Hepatocyte (in vitro differentiated cells): ENCODE results near the gene PHYKPL.

ENCODE experiments used
- EZH2 ChIP-seq: fragments of 200-600 bp; sonication (generic); IDR thresholded peaks from 2 replicates; pipeline ENCODE4 v1.6.1; 2016; ENCODE audit warnings: antibody characterized with exemption, mild to moderate bottlenecking, borderline replicate concordance
- EZH2phosphoT487 ChIP-seq: fragments of 200-600 bp; sonication (generic); IDR thresholded peaks from one replicate; pipeline ENCODE4 v1.6.1; 2018; ENCODE audit warnings: antibody characterized with exemption, mild to moderate bottlenecking, low read depth, moderate library complexity; ENCODE audit not compliant: unreplicated experiment, severe bottlenecking
- TF ChIP-seq, protein P1 (sequence below): fragments of 200-600 bp; sonication (generic); IDR thresholded peaks from 2 replicates; pipeline ENCODE4 v1.5.1; 2016; ENCODE audit warnings: antibody characterized with exemption, mild to moderate bottlenecking; ENCODE audit not compliant: poor library complexity

DNA sequence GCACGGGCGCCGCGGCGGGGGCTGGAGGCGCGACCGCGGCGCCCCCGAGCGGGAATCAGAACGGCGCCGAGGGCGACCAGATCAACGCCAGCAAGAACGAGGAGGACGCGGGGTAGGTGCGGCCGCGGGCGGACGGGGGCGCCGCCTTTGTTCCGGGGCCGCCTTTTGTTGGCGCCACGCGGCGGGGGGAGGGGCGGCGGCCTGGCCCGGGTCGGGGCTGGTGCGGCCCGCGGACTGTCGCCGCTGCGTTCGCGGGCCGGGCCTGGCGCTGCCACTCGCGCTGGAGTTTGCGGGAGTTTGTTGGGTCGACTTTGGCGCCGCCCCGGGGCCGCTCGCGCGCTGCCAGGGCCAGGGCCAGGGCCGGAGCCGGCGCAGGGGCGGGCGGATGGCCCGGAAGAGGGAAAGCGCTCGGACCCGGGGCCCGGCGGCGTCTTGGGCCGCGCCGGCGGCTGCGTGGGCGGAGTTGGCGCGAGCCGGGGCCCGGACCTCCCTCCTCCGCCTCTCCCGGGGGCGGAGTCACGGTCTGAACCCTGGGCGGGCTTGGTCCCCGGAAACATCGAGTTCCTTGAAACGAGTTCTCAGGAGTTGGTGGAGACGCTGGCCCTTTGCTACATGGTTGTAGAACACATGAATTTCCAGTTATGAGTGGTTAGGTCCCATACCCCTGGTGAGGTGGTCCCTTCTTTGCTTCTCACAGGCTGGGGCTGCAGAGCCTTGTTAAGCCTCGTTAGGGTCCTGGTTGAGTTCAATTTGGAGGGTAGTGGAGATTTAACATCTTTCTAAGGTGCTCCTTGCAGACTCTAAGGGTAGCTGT is 27.5 kb downstream of the PHYKPL start:
- TF ChIP-seq, protein P1, sequence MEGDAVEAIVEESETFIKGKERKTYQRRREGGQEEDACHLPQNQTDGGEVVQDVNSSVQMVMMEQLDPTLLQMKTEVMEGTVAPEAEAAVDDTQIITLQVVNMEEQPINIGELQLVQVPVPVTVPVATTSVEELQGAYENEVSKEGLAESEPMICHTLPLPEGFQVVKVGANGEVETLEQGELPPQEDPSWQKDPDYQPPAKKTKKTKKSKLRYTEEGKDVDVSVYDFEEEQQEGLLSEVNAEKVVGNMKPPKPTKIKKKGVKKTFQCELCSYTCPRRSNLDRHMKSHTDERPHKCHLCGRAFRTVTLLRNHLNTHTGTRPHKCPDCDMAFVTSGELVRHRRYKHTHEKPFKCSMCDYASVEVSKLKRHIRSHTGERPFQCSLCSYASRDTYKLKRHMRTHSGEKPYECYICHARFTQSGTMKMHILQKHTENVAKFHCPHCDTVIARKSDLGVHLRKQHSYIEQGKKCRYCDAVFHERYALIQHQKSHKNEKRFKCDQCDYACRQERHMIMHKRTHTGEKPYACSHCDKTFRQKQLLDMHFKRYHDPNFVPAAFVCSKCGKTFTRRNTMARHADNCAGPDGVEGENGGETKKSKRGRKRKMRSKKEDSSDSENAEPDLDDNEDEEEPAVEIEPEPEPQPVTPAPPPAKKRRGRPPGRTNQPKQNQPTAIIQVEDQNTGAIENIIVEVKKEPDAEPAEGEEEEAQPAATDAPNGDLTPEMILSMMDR: no peak
- TF ChIP-seq EZH2 (no peak), EZH2phosphoT487 (no peak)
